ENCODE results near the gene DNAJC5. TPM values are rescaled to one million over a fixed set of nuclear protein-coding genes. Genes with fewer than 3 reads are reported as not detected.

DNAJC5 gene
- total and polyA plus RNA-seq, 2 of the 8 experiments (the other 6 are each of a cell fraction or from before 2014, with no cell fraction given) = 19.2 to 31.2 TPM

DNA sequence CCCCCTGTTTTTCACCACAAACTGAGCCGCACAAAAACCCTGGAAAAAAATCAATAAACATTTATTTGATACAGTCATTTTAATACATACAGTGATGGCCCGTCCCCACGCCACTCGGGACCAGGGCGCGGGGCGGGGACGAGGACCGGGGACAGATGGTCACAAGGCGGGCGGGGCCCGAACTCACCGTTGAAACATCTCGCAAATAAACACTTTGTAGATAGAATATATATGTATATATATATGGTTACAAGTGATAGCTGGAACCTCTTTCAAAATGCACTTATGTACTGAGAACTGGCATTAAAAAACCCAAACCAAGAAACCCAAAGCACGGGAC is 61.7 kb downstream of the DNAJC5 start:
- no peak overlapping the region for H3K14ac ChIP-seq (ENCODE audit: insufficient read length)
- peaks cover 8% of the 10 kb centered on the region; the same call in 1 of the 2 replicates for H3K23me2 ChIP-seq (ENCODE audit: low read depth, low read length)
- H2BK12ac ChIP-seq (ENCODE audit: low read depth, low read length) = no peak overlapping the region
- H4K5ac ChIP-seq (ENCODE audit: insufficient read length, low read depth, low read length) = peak overlapping the region; percentile 29
- peak overlapping the region; percentile 66 to 76 (median 72) for H3K4me3 ChIP-seq (ENCODE audit: extremely low read depth in 1 of 4, insufficient read depth in 2 of 4, low read depth in 3 of 4, low read length in 4 of 4)
- H3K4me2 ChIP-seq (ENCODE audit: insufficient read depth in 1 of 2, low read depth in 2 of 2, low read length in 2 of 2) = peak overlapping the region; percentile 61 to 88
- no peak overlapping the region for H2BK120ac ChIP-seq (replicated peaks; ENCODE audit: low read depth, low read length)
- H3K4ac ChIP-seq (replicated peaks; ENCODE audit: insufficient read length, low read depth, low read length) = no peak overlapping the region
- WGBS, 2 experiments (ENCODE audit: extremely low coverage in 1 of 2, insufficient coverage in 1 of 2, insufficient read length in 1 of 2, insufficient replicate concordance in 2 of 2, low coverage in 1 of 2, low lambda C conversion rate in 2 of 2, missing lambda C conversion rate in 1 of 2) = 1% methylated on average over 15 of the region's 15 CpGs; no CpG with 5 or more reads in 1 of the 2 experiments
- H3K27ac ChIP-seq (ENCODE audit: low read depth, low read length) = peak overlapping the region; percentile 49; the same call in 1 of the 2 replicates
- no peak overlapping the region for H2AFZ ChIP-seq (ENCODE audit: low read length)
- ChIA-PET CTCF (ENCODE audit: partially characterized antibody) (interaction anchor here (0.7 to 2.0 kb wide), 4 partner anchors 18 to 84 kb away, joined by 3 to 12 read pairs (median 3); no protein-coding TSS in a partner anchor), POLR2A (ENCODE audit: partially characterized antibody) (interaction anchor here (0.6 to 4.0 kb wide), 14 partner anchors 11 to 436 kb away, joined by 3 to 68 read pairs (median 3); partner anchors contain the start of genes PRPF6 and TPD52L2)
- H3K56ac ChIP-seq (replicated peaks; ENCODE audit: insufficient read length, low read depth, low read length) = no peak overlapping the region
- H3K4me1 ChIP-seq (replicated peaks in 1 of 4; ENCODE audit: control insufficient read depth in 3 of 4, insufficient read depth in 4 of 4, low read length in 3 of 4) = peaks cover 0 to 19% (median 12%) of the 10 kb centered on the region in 4 experiments; a peak in 6 of 7 replicates
- no peak overlapping the region for H3K23ac ChIP-seq (ENCODE audit: insufficient read length)
- DNase-seq (ENCODE audit: low read depth in 1 of 2, low spot score in 2 of 2) (no peak), FAIRE-seq (no peak)
- no peak overlapping the region for H2AK5ac ChIP-seq (ENCODE audit: low read depth, low read length)
- H2BK15ac ChIP-seq (ENCODE audit: low read length) = no peak overlapping the region
- H3K36me3 ChIP-seq (ENCODE audit: control insufficient read depth in 2 of 4, insufficient read depth in 4 of 4, low read length in 3 of 4) = peaks cover under 1 to 12% (median 7%) of the 10 kb centered on the region in 4 experiments; a peak in 5 of 8 replicates
- no peak overlapping the region for H4K91ac ChIP-seq (replicated peaks; ENCODE audit: insufficient read length, low read length)
- H3K79me1 ChIP-seq (ENCODE audit: low read depth, low read length) = peaks cover 21% of the 10 kb centered on the region
- H2BK5ac ChIP-seq (ENCODE audit: low read depth, low read length) = 0 out of 2 replicates have a peak overlapping the region, but pooled peaks have one; percentile 58
- H3K9ac ChIP-seq (replicated peaks in 1 of 4; ENCODE audit: extremely low read depth in 1 of 4, low read depth in 3 of 4, low read length in 3 of 4) = peak overlapping the region in 2 of 4 experiments; percentile 46 to 51; a peak in 3 of 7 replicates
- no peak overlapping the region for H4K8ac ChIP-seq (ENCODE audit: extremely low read depth, insufficient read depth, low read length)
- H2BK20ac ChIP-seq (ENCODE audit: low read length) = no peak overlapping the region
- H3K27me3 ChIP-seq (replicated peaks in 1 of 4; ENCODE audit: control insufficient read depth in 3 of 4, extremely low read depth in 1 of 4, insufficient read depth in 3 of 4, low read length in 3 of 4) = no peaks in the 10 kb centered on the region
- H3K9me3 ChIP-seq (ENCODE audit: insufficient read depth in 2 of 2, low read depth in 1 of 2, low read length in 1 of 2) = no peaks in the 10 kb centered on the region
- peaks cover 17 to 39% of the 10 kb centered on the region in 2 experiments; a peak in 3 of 4 replicates for H3K79me2 ChIP-seq (ENCODE audit: control insufficient read depth in 1 of 2, insufficient read depth in 2 of 2, low read length in 2 of 2)
- H3K18ac ChIP-seq (ENCODE audit: extremely low read depth, low read length) = no peak overlapping the region
- H4K20me1 ChIP-seq (replicated peaks in 1 of 2; ENCODE audit: control insufficient read depth in 1 of 2, insufficient read depth in 2 of 2, low read length in 2 of 2) = peaks cover 10 to 22% of the 10 kb centered on the region in 2 experiments
- no peak for TF ChIP-seq SIRT6 (IDR thresholded peaks at IDR 0.05; ENCODE audit: low read length)

Measured in H1 (cell line).